H1 (cell line): ENCODE measurements around the gene TARP.

Experiments
- ASH2L ChIP-seq: fragments of 200-600, 300-600 bp; sonication (generic); IDR thresholded peaks from one replicate; pipeline ENCODE4 v1.7.1; 2017; ENCODE audit warnings: low read length
- SP4 ChIP-seq: IDR thresholded peaks from 2 replicates; pipeline ENCODE4 v1.6.1; 2012; ENCODE audit warnings: low read length, inconsistent platforms
- SUZ12 ChIP-seq: fragments of 200-600 bp; sonication (generic); IDR thresholded peaks from 2 replicates; pipeline ENCODE4 v1.6.1; 2012; ENCODE audit warnings: mild to moderate bottlenecking, inconsistent platforms, low read length, moderate library complexity, mixed read lengths

TARP gene

DNA sequence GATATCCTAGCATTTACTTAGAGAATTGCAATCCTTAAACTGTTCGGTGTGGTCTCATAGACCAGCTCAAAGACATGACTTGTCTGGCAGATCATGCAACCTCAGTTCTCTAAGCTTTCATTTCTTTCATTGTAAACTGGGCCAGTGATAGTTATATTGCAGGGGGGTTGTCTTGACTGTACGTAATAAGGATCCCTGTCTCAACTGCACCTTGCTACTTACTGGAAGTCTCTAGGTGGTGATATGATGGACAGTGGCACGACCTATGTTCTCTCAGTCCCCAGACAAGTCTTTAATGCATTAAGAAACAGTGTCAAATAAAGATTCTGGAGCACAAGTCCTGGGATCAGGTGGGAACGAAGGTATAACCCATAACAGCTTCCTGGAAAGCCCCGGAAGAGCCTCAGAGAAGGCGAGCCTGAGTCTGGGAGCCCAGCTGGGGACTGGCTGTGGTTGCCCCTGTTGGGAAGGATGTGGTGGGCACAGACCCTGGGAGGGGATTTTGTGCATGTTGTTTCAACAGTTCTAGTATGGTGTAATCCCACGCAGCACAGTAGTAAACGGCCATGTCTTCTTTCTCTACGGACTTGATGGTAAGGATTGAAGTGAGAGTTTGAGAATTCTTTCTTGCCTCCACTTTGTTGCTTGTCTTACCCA, 26.0 kb upstream of the TARP start (continued):
- TF ChIP-seq SUZ12: no peak
- TF ChIP-seq ASH2L: no peak
- TF ChIP-seq SP4: no peak
